Neural cell (in vitro differentiated cells): ENCODE data around the gene ZNF778. TPM values are rescaled to one million over a fixed set of nuclear protein-coding genes. Genes with fewer than 3 reads are reported as not detected.
"Not testable (repeated sequence)": the region's sequence is repeated elsewhere in the genome, so short reads cannot be mapped to it uniquely, and the experiment has no call there.

ENCODE experiments used
- H2AFZ ChIP-seq: fragments of 200-600, 300-800 bp; sonication (generic), shearing (Covaris generic); 2 replicates; pipeline ENCODE4 v1.6.0; 2014; ENCODE audit warnings: low read depth, mild to moderate bottlenecking, antibody characterized with exemption, low read length, moderate library complexity
- H3F3A ChIP-seq: fragments of 200-600 bp; shearing (Covaris generic); 2 replicates; pipeline ENCODE4 v1.6.1; 2016; ENCODE audit warnings: mild to moderate bottlenecking, moderate library complexity, mixed read lengths, antibody characterized with exemption, low read length; ENCODE audit not compliant: insufficient read depth, poor library complexity, severe bottlenecking
- H3K27ac ChIP-seq: fragments of 200-600, 300-800 bp; sonication (generic), shearing (Covaris generic); 2 replicates; pipeline ENCODE4 v1.5.1; 2014; ENCODE audit warnings: mild to moderate bottlenecking, low read length, moderate library complexity
- H3K27me3 ChIP-seq: fragments of 300-800, 200-600 bp; sonication (generic), shearing (Covaris generic); 2 replicates; pipeline ENCODE4 v1.6.0; 2014; ENCODE audit warnings: mild to moderate bottlenecking, low read depth, low read length, moderate library complexity; ENCODE audit not compliant: insufficient read depth
- H3K36me3 ChIP-seq: fragments of 300-800, 200-600 bp; sonication (generic), shearing (Covaris generic); 2 replicates; pipeline ENCODE4 v1.5.1; 2014; ENCODE audit warnings: mild to moderate bottlenecking, antibody characterized with exemption, low read length, moderate library complexity; ENCODE audit not compliant: insufficient read depth
- H3K4me2 ChIP-seq: fragments of 300-800, 200-600 bp; sonication (generic), shearing (Covaris generic); 2 replicates; pipeline ENCODE4 v1.6.0; 2014; ENCODE audit warnings: mild to moderate bottlenecking, low read length
- H3K4me3 ChIP-seq: fragments of 300-800, 200-600 bp; sonication (generic), shearing (Covaris generic); 2 replicates; pipeline ENCODE4 v1.5.1; 2014; ENCODE audit warnings: mild to moderate bottlenecking, low read length, moderate library complexity
- H3K79me2 ChIP-seq: fragments of 200-600 bp; shearing (Covaris generic); replicated peaks from 2 replicates; pipeline ENCODE4 v1.6.0; 2014; ENCODE audit warnings: mild to moderate bottlenecking, low read length, moderate library complexity; ENCODE audit not compliant: insufficient read depth
- H3K9ac ChIP-seq: fragments of 300-800, 200-600 bp; sonication (generic), shearing (Covaris generic); 2 replicates; pipeline ENCODE4 v1.6.1; 2016; ENCODE audit warnings: mild to moderate bottlenecking, low read length, mixed read lengths
- H3K9me2 ChIP-seq: fragments of 200-600 bp; shearing (Covaris generic); 2 replicates; pipeline ENCODE4 v1.6.1; 2016; ENCODE audit warnings: mild to moderate bottlenecking, low read length, mixed read lengths; ENCODE audit not compliant: insufficient read depth
- H3K9me3 ChIP-seq: fragments of 200-600, 300-800 bp; sonication (generic), shearing (Covaris generic); 2 replicates; pipeline ENCODE4 v1.6.1; 2016; ENCODE audit warnings: mild to moderate bottlenecking, mixed run types, low read length, moderate library complexity, mixed read lengths
- H4K20me1 ChIP-seq: fragments of 200-600 bp; shearing (Covaris generic); 2 replicates; pipeline ENCODE4 v1.6.1; 2016; ENCODE audit warnings: mild to moderate bottlenecking, mixed run types; ENCODE audit not compliant: insufficient read depth
- EP300 ChIP-seq: fragments of 450-650 bp; conservative IDR thresholded peaks from 2 replicates; pipeline ENCODE4 v1.6.1; 2014; ENCODE audit warnings: antibody characterized with exemption, mild to moderate bottlenecking, moderate library complexity; ENCODE audit not compliant: poor library complexity, severe bottlenecking
- EZH2 ChIP-seq: fragments of 200-600, 300-800 bp; shearing (Covaris generic), sonication (generic); IDR thresholded peaks from 2 replicates; pipeline ENCODE4 v1.6.1; 2014; ENCODE audit warnings: antibody characterized with exemption, low read length, borderline replicate concordance, mild to moderate bottlenecking; ENCODE audit not compliant: insufficient read depth, poor library complexity, severe bottlenecking
- MXI1 ChIP-seq: fragments of 450-650 bp; conservative IDR thresholded peaks from 2 replicates; pipeline ENCODE4 v1.6.1; 2014; ENCODE audit warnings: antibody characterized with exemption, mild to moderate bottlenecking; ENCODE audit not compliant: poor library complexity, severe bottlenecking
- POLR2AphosphoS5 ChIP-seq: IDR thresholded peaks from 2 replicates; pipeline ENCODE4 v1.6.1; 2012
- RAD21 ChIP-seq: fragments of 450-650 bp; conservative IDR thresholded peaks from 2 replicates; pipeline ENCODE4 v1.6.1; 2014; ENCODE audit warnings: antibody characterized with exemption, mild to moderate bottlenecking, moderate library complexity
- SMC3 ChIP-seq: fragments of 450-650 bp; conservative IDR thresholded peaks from 2 replicates; pipeline ENCODE4 v1.6.1; 2014; ENCODE audit warnings: antibody characterized with exemption, mild to moderate bottlenecking, moderate library complexity; ENCODE audit not compliant: poor library complexity
- TAF1 ChIP-seq: IDR thresholded peaks from 2 replicates; pipeline ENCODE4 v1.6.1; 2012; ENCODE audit warnings: low read depth
- polyA plus RNA-seq: library from polyadenylated mRNA; depleted of rRNA; stranded (reverse); fragments of >200 nt; gene quantifications from 2 replicates; pipeline ENCODE4 v1.2.3, GENCODE V29; 2014
- TF ChIP-seq, protein P1 (sequence below): IDR thresholded peaks from 2 replicates; pipeline ENCODE4 v1.6.1; 2012; ENCODE audit warnings: borderline replicate concordance

The ZNF778 gene
- polyA plus RNA-seq, 1 donor from 2014 or later: 14.7 TPM

DNA sequence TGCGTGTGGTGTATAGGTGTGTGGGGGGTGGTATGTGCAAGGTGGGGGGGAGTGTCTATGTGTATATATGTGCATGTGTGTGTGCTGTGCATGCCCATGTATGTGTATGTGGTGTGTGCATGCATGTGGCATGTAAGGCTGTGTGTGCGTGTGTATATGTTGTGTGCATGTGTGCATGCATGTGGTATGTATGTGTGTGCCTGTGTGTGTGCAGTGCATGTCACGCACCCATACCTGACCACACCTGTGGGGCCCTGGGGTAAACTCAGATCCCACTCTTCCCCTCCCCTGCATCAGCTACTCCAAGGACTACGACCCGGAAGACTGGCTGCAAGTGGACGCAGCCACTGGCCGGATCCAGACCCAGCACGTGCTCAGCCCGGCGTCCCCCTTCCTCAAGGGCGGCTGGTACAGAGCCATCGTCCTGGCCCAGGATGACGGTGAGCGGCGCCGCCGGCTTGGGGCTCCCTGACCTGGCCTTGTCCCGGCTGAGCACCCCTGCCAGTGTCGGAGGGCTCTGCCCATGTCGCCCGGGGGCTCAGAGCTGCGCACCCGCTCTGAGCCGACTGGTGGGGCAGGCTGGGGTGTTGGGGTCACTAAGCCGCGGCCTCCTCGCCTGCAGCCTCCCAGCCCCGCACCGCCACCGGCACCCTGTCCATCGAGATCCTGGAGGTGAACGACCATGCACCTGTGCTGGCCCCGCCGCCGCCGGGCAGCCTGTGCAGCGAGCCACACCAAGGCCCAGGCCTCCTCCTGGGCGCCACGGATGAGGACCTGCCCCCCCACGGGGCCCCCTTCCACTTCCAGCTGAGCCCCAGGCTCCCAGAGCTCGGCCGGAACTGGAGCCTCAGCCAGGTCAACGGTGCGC lies 26.2 kb upstream of the ZNF778 start:
- Histone ChIP-seq H3K27ac (no peak overlapping the region), H3K4me2 (no peak overlapping the region), H4K20me1 (no peaks in the 10 kb centered on the region), H3K4me3 (no peak overlapping the region), H3K9ac (no peak overlapping the region), H3K27me3 (peaks cover 21% of the 10 kb centered on the region), H2AFZ (no peak overlapping the region), H3K36me3 (no peaks in the 10 kb centered on the region), H3K9me2 (no peaks in the 10 kb centered on the region), H3K79me2 (no peaks in the 10 kb centered on the region), H3F3A (no peaks in the 10 kb centered on the region), H3K9me3 (no peaks in the 10 kb centered on the region)
- no peak for TF ChIP-seq TAF1

DNA sequence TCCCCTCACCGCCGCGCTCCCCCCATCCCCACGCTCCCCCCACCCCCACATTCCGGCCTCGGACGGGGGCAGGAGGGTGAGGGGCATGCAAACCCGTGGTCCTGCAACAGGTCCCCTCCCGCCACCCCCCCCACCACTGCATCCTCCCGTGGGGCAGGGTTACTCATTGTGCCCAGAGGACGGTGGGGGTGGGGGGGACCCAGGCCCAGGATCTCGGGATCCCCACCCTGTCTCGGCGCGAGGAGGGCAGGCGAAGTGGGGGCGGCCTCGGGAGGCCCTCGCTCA lies 25.7 kb upstream of the ZNF778 start:
- peaks cover 21% of the 10 kb centered on the region for H3K27me3 ChIP-seq
- no peak overlapping the region for H3K9ac ChIP-seq
- H3K27ac ChIP-seq: no peak overlapping the region
- no peaks in the 10 kb centered on the region for H3K9me2 ChIP-seq
- no peaks in the 10 kb centered on the region for H4K20me1 ChIP-seq
- no peaks in the 10 kb centered on the region for H3F3A ChIP-seq
- no peaks in the 10 kb centered on the region for H3K9me3 ChIP-seq
- TF ChIP-seq EP300: no peak
- no peak for TF ChIP-seq SMC3
- no peak for TF ChIP-seq MXI1
- TF ChIP-seq EZH2: no peak
- TF ChIP-seq, protein P1, sequence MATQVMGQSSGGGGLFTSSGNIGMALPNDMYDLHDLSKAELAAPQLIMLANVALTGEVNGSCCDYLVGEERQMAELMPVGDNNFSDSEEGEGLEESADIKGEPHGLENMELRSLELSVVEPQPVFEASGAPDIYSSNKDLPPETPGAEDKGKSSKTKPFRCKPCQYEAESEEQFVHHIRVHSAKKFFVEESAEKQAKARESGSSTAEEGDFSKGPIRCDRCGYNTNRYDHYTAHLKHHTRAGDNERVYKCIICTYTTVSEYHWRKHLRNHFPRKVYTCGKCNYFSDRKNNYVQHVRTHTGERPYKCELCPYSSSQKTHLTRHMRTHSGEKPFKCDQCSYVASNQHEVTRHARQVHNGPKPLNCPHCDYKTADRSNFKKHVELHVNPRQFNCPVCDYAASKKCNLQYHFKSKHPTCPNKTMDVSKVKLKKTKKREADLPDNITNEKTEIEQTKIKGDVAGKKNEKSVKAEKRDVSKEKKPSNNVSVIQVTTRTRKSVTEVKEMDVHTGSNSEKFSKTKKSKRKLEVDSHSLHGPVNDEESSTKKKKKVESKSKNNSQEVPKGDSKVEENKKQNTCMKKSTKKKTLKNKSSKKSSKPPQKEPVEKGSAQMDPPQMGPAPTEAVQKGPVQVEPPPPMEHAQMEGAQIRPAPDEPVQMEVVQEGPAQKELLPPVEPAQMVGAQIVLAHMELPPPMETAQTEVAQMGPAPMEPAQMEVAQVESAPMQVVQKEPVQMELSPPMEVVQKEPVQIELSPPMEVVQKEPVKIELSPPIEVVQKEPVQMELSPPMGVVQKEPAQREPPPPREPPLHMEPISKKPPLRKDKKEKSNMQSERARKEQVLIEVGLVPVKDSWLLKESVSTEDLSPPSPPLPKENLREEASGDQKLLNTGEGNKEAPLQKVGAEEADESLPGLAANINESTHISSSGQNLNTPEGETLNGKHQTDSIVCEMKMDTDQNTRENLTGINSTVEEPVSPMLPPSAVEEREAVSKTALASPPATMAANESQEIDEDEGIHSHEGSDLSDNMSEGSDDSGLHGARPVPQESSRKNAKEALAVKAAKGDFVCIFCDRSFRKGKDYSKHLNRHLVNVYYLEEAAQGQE: no peak
- TF ChIP-seq RAD21: no peak
- TF ChIP-seq POLR2AphosphoS5: no peak
- H3K36me3 ChIP-seq: no peaks in the 10 kb centered on the region
- peak overlapping the region; percentile 60 for H3K4me3 ChIP-seq
- H3K4me2 ChIP-seq: no peak overlapping the region
- H2AFZ ChIP-seq: no peak overlapping the region
- H3K79me2 ChIP-seq: no peaks in the 10 kb centered on the region

DNA sequence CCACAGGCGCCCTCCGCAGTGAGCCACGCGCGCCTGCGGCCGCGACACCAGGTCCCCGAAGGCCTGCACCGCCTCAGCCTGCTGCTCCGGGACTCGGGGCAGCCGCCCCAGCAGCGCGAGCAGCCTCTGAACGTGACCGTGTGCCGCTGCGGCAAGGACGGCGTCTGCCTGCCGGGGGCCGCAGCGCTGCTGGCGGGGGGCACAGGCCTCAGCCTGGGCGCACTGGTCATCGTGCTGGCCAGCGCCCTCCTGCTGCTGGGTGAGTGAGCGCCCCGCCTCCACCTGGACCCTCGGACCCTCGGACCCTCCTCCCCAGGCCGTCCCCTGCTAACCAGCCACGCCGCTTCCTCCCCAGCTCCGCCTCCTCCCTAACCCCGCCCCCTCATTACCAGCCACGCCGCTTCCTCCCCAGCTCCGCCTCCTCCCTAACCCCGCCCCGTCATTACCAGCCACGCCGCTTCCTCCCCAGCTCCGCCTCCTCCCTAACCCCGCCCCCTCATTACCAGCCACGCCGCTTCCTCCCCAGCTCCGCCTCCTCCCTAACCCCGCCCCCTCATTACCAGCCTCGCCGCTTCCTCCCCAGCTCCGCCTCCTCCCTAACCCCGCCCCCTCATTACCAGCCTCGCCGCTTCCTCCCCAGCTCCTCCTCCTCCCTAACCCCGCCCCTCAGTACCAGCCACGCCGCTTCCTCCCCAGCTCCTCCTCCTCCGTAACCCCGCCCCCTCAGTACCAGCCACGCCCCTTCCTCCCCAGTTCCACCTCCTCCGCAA lies 25.1 kb upstream of the ZNF778 start:
- Histone ChIP-seq H3K27me3 (peaks cover 21% of the 10 kb centered on the region), H3K4me3 (peak overlapping the region; percentile 60)
- not testable (repeated sequence) for H4K20me1 ChIP-seq, H3K9me2 ChIP-seq, H3K4me2 ChIP-seq, H3K79me2 ChIP-seq, H3K9ac ChIP-seq, H3F3A ChIP-seq, H2AFZ ChIP-seq, H3K9me3 ChIP-seq, H3K36me3 ChIP-seq, H3K27ac ChIP-seq
